Effector memory CD8-positive, alpha-beta T cell (primary cell): ENCODE results near the gene ATP13A2.
A peak's percentile ranks its signal among the peaks of the same experiment; 100 is the strongest.
"Not testable (repeated sequence)": the region's sequence is repeated elsewhere in the genome, so short reads cannot be mapped to it uniquely, and the experiment has no call there.

Source experiments
- ATAC-seq: fragments of 150-1000 bp; cut with Tn5 transposase; replicated peaks from 2 replicates; pipeline ENCODE4 v1.10.0; 2021; ENCODE audit warnings: mild to moderate bottlenecking, moderate library complexity
- DNase-seq, 3 experiments: peaks; one replicate each; pipeline ENCODE4 v3.0.0; 2021
- H3K27ac Mint-ChIP-seq, 2 donors: one replicate each; pipeline ENCODE4 v1.8.0; 2022; ENCODE audit warnings: mild to moderate bottlenecking in 2 of 2, mixed read lengths in 2 of 2, moderate library complexity in 2 of 2
- H3K27me3 Mint-ChIP-seq, 2 donors: one replicate each; pipeline ENCODE4 v1.8.0; 2022; ENCODE audit warnings: mixed read lengths in 2 of 2
- H3K36me3 Mint-ChIP-seq: one replicate; pipeline ENCODE4 v1.8.0; 2022; ENCODE audit warnings: mild to moderate bottlenecking, moderate library complexity, mixed read lengths; ENCODE audit not compliant: insufficient read depth
- H3K4me1 Mint-ChIP-seq, 2 donors: one replicate each; pipeline ENCODE4 v1.8.0; 2022; ENCODE audit warnings: low read depth in 2 of 2, mixed read lengths in 2 of 2
- H3K4me3 Mint-ChIP-seq, 2 donors: one replicate each; pipeline ENCODE4 v1.8.0; 2022; ENCODE audit warnings: mild to moderate bottlenecking in 2 of 2, mixed read lengths in 2 of 2, moderate library complexity in 2 of 2
- H3K9me3 Mint-ChIP-seq, 2 donors: one replicate each; pipeline ENCODE4 v1.8.0; 2022; ENCODE audit warnings: mixed read lengths in 2 of 2

The ATP13A2 gene

DNA sequence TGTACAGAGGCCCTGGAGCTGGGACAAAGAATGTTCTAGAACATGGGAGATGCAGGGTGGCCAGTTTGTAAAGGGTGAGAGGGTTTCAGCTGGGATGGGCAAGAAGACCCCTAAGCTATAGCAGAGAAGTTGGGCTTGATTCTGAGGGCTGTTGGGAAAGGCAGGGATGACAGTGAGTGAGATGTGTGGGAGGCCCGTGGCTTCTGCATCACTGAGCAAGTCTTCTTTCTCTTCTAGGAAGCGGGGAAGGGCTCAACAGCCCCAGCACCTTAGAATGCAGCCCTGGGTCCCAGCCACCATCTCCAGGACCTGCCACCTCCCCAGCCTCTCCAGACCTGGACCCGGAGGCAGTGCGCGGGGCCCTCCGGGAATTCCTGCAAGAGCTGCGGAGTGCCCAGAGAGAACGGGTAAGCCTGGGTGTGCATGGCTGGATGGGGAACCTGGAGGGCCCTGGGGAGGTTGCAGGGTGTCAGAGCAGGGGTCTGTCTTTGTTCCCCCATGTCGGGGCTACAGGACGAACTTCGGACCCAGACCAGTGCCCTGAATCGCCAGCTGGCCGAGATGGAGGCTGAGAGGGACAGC lies 46.2 kb downstream of the ATP13A2 start:
- Mint-ChIP-seq H3K4me3 (no peak overlapping the region), H3K27ac (peak overlapping the region; percentile 15 to 65), H3K27me3 (no peaks in the 10 kb centered on the region), H3K4me1 (peaks cover 8 to 9% of the 10 kb centered on the region in 2 donors), H3K36me3 (peaks cover 14% of the 10 kb centered on the region), H3K9me3 (no peaks in the 10 kb centered on the region)
- no peak for DNase-seq
- no peak for ATAC-seq

DNA sequence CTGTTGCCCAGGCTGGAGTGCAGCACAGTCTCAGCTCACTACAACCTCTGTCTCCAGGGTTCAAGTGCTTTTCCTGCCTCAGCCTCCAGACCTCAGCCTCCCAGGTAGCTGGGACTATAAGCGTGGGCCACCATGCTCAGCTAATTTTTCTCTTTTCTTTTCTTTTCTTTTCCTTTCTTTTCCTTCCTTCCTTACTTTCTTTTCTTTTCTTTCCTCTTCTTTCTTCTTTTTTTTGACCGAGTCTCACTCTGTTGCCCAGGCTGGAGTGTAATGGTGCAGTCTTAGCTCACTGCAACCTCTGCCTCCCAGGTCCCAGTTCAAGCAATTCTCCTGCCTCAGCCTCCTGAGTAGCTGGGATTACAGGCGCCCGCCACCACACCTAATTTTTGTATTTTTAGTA lies 47.6 kb downstream of the ATP13A2 start:
- H3K4me1 Mint-ChIP-seq, result peaks cover 11 to 14% of the 10 kb centered on the region in 2 donors
- not testable (repeated sequence) for H3K9me3 Mint-ChIP-seq, H3K4me3 Mint-ChIP-seq, ATAC-seq, H3K27me3 Mint-ChIP-seq, DNase-seq
- H3K36me3 Mint-ChIP-seq, result peaks cover 14% of the 10 kb centered on the region
- peak overlapping the region in 1 of 2 donors; percentile 88 for H3K27ac Mint-ChIP-seq

DNA sequence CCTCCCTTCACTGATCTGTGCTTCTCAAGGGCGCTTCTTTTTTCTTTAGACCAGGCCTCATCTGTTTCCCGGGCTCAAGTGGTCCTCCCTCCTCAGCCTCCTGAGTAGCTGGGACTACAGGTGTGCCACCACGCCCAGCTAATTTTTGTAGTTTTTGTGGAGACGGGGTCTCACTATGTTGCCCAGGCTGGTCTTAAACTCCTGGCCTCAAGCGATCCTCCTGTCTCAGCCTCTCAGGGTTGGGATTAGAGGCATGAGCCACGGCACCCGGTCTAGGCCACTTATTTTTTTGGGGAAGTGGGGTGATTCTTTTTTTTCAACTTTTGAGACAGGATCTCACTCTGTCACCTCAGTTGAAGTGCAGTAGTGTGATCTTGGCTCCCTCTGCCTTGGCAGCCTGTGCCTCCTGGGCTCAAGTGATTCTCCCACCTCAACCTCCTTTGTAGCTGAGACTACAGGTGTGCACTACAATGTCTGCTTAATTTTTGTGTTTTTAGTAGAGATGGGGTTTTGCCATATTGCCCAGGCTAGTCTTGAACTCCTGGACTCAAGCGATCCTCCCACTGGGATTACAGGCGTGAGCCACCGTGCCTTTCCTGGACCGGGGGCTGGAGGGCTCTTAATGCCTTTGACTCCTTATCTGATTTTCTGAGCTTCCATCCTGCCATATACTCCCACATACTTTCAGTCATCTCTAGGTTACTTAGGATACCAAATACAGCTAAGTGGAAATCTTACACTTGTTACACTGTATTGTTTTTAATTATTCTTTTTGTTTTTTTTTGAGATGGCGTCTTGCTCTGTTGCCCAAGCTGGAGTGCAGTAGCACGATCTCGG lies 50.2 kb downstream of the ATP13A2 start:
- Mint-ChIP-seq H3K27ac (peak overlapping the region in 1 of 2 donors; percentile 49), H3K4me1 (peaks cover 12 to 14% of the 10 kb centered on the region in 2 donors), H3K9me3 (no peaks in the 10 kb centered on the region), H3K36me3 (peaks cover 14% of the 10 kb centered on the region), H3K4me3 (peak overlapping the region; percentile 79 to 83), H3K27me3 (no peaks in the 10 kb centered on the region)
- no peak for DNase-seq
- ATAC-seq, result no peak

DNA sequence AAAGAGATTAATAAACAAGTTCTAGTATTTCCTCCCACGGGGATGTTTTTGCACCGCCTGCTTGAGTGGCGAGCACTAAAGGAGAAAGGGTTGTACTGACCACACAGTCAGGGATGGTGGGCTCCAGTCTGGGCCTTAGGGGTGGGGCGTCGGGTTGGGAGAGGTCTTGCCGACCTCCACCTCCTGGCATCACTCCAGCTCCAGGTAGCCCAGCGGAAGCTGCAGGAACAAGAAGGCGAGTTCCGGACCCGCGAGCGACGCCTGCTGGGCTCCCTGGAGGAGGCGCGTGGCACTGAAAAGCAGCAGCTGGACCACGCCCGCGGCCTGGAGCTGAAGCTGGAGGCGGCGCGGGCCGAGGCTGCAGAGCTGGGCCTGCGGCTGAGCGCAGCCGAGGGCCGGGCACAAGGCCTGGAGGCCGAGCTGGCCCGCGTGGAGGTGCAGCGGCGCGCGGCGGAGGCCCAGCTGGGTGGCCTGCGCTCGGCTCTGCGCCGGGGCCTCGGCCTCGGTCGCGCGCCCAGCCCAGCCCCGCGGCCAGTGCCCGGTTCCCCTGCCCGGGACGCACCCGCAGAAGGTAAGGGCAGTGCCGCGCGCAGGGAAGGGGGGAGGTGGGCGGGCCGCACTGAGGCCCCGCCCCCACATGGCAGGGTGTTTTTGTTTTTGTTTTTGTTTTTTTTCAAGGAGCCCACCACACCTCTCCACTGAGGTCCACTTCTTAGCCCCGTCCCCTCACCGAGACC lies 51.0 kb downstream of the ATP13A2 start:
- ATAC-seq (peak; percentile 95), DNase-seq (peak; percentile 67 to 71 (median 70))
- Mint-ChIP-seq H3K9me3 (no peaks in the 10 kb centered on the region), H3K4me1 (peaks cover 12 to 14% of the 10 kb centered on the region in 2 donors), H3K4me3 (peak overlapping the region; percentile 87 to 91), H3K36me3 (peaks cover 12% of the 10 kb centered on the region), H3K27me3 (no peaks in the 10 kb centered on the region), H3K27ac (peak overlapping the region; percentile 77 to 82)

DNA sequence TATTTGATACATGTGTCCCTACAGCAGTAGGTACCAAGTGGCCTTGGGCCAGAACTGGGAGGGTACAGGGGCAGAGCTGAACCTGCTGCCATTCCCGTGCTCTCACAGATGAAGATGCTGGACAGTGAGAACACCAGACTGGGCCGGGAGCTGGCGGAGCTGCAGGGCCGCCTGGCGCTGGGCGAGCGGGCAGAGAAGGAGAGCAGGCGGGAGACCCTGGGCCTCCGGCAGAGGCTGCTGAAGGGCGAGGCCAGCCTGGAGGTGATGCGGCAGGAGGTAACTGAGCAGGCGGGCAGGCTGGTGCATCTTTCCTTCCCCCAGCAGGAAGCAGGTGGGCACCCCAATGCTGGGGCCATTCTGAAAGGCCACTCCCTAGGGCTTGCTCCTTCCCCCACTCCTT lies 53.3 kb downstream of the ATP13A2 start:
- Mint-ChIP-seq H3K4me1 (peaks cover 10 to 14% of the 10 kb centered on the region in 2 donors), H3K36me3 (peaks cover 3% of the 10 kb centered on the region), H3K9me3 (no peaks in the 10 kb centered on the region), H3K27me3 (no peaks in the 10 kb centered on the region), H3K27ac (no peak overlapping the region), H3K4me3 (no peak overlapping the region)
- DNase-seq, result no peak
- ATAC-seq, result no peak

DNA sequence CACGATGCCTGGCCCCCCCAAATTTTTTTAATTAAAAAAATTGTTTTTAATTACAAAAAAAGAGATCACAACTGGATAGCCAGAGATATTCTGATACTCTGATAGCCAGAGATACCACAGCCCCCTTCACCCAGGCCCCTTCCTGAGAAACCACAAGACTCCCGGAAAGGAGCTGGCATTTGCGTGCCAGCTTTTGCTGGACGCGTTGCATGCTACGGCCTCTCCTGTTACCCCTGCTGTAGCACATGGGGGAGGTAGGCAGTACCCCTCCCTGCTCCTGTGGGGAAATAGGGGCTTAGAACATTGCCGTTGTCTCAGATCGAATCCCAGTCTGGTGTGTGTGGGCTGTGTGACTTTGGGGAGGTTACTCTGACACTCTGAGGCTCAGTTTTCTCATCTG lies 54.0 kb downstream of the ATP13A2 start:
- Mint-ChIP-seq H3K36me3 (peaks cover 3% of the 10 kb centered on the region), H3K4me1 (peaks cover 10% of the 10 kb centered on the region in 2 donors), H3K27me3 (no peaks in the 10 kb centered on the region), H3K4me3 (no peak overlapping the region), H3K27ac (no peak overlapping the region), H3K9me3 (no peaks in the 10 kb centered on the region)
- ATAC-seq, result no peak
- DNase-seq, result no peak

DNA sequence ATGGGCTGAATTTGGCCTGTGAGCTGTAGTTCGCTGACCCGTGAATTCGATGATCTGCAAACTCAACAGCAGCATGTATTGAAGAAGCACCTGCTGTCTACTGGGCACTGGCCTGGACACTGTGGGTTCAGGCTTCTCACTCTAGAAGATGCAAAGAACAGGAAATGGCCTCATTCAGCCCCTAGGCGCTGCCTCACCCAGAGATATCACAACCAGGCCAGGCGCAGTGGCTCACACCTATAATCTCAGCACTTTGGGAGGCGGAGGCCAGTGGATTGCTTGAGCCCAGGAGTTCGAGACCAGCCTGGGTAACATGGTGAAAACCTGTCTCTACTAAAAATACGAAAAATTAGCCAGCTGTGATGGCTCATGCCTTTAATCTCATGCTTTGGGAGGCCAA lies 55.0 kb downstream of the ATP13A2 start:
- no peak overlapping the region for H3K27ac Mint-ChIP-seq
- H3K4me1 Mint-ChIP-seq, result peaks cover 9 to 10% of the 10 kb centered on the region in 2 donors
- H3K27me3 Mint-ChIP-seq, result no peaks in the 10 kb centered on the region
- no peak overlapping the region for H3K4me3 Mint-ChIP-seq
- H3K9me3 Mint-ChIP-seq, result no peaks in the 10 kb centered on the region
- H3K36me3 Mint-ChIP-seq, result no peaks in the 10 kb centered on the region
- no peak for ATAC-seq
- no peak for DNase-seq

DNA sequence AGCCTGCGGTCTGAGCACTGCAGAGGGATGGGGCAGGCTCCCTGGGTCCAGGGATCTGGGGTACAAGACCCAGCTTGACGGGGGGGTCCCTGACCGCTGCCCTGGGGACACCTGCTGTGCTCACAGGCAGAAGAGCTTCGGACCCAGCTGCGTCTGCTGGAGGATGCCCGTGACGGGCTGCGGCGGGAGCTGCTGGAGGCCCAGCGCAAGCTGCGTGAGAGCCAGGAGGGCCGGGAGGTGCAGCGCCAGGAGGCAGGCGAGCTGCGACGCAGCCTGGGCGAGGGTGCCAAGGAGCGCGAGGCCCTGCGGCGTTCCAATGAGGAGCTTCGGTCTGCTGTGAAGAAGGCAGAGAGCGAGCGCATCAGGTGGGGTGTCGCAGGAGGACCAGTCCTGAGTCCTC lies 56.5 kb downstream of the ATP13A2 start:
- ATAC-seq (no peak), DNase-seq (no peak)
- H3K9me3 Mint-ChIP-seq, result no peaks in the 10 kb centered on the region
- peaks cover 5 to 7% of the 10 kb centered on the region in 2 donors for H3K4me1 Mint-ChIP-seq
- no peaks in the 10 kb centered on the region for H3K36me3 Mint-ChIP-seq
- no peak overlapping the region for H3K4me3 Mint-ChIP-seq
- no peaks in the 10 kb centered on the region for H3K27me3 Mint-ChIP-seq
- no peak overlapping the region for H3K27ac Mint-ChIP-seq

DNA sequence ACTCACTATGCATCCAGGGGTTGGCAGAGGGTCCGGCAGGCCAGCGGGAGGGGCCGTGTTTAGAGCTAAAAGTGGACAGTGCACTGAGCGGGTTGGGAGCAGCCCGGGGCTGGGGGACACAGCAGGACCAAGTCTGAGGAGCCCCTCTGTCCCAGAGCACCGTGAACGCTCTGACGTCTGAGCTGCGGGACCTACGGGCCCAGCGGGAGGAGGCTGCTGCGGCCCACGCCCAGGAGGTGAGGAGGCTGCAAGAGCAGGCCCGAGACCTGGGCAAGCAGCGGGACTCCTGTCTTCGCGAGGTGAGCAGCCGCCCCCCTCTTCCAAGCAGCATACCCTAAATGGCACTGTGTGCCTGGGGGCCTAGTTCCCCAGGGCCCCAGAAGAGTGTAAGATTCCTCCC lies 57.1 kb downstream of the ATP13A2 start:
- Mint-ChIP-seq H3K4me1 (peaks cover 4 to 6% of the 10 kb centered on the region in 2 donors), H3K36me3 (no peaks in the 10 kb centered on the region), H3K27ac (no peak overlapping the region), H3K4me3 (no peak overlapping the region), H3K9me3 (no peaks in the 10 kb centered on the region), H3K27me3 (no peaks in the 10 kb centered on the region)
- no peak for DNase-seq
- no peak for ATAC-seq

DNA sequence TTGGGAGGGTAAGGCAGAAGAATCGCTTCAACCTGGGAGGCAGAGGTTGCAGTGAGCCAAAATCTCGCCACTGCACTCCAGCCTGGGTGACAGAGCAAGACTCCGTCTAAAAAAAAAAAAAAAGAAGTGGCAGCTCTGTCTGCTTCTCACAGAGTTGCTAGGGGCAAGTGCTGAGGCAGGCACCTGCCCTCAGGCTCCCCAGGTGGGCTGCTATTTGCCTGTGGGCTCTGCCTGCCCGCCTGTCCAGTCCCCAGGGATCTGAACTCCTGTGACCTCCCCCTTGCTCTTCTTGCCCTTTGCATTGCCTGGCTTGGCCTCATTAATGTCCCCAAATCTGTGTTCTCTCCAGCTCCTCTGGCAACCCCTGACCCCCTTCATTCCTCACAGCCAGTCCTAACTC lies 59.4 kb downstream of the ATP13A2 start:
- H3K4me3 Mint-ChIP-seq, H3K36me3 Mint-ChIP-seq, ATAC-seq, H3K27ac Mint-ChIP-seq, H3K9me3 Mint-ChIP-seq, DNase-seq, H3K27me3 Mint-ChIP-seq, H3K4me1 Mint-ChIP-seq: not testable (repeated sequence)

DNA sequence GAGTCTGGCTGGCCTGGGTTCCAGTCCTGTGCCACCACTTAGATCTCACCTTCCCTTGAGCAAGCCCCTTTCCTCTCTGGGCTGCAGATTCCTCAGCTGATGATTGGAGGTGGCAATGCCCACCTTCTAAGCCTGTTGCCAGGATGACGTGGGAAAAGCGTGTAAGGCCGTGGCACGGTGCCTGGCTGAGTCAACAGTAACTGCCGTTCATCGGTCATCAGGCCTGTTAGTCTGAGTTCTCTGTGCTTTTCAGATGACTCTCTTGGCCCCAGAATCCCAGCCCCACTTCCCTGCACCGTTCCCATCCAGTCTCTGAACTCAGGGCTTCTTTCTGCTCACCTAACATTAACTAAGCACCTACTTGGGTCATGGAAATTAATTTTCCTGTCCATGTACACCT lies 62.7 kb downstream of the ATP13A2 start:
- H3K4me3 Mint-ChIP-seq, H3K4me1 Mint-ChIP-seq, H3K27me3 Mint-ChIP-seq, DNase-seq, H3K9me3 Mint-ChIP-seq, H3K27ac Mint-ChIP-seq, ATAC-seq, H3K36me3 Mint-ChIP-seq: not testable (repeated sequence)

DNA sequence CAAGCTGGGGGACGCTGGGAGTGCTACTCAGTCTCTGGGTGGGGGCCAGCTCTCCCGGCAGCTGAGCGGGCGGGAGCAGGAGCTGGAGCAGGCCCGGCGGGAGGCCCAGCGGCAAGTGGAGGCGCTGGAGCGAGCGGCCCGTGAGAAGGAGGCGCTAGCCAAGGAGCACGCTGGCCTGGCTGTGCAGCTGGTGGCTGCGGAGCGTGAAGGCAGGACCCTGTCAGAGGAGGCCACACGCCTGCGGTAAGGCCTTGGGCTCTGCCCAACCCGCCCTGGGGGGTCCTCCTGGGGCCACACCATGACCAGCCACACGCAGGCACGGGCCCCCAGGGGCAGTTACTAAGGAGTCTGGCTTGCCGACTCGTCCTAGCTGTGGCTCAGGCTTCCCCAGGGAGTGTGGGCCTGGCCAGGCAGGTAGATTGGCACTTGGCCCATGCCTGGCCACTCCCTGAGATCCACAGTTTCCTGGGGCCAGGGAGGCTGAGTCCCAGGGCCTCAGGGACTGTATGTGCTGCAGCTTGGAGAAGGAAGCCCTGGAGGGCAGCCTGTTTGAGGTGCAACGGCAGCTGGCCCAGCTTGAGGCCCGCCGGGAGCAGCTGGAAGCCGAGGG lies 63.3 kb downstream of the ATP13A2 start:
- not testable (repeated sequence) for DNase-seq, H3K4me3 Mint-ChIP-seq, H3K4me1 Mint-ChIP-seq, H3K27ac Mint-ChIP-seq, ATAC-seq, H3K36me3 Mint-ChIP-seq, H3K27me3 Mint-ChIP-seq, H3K9me3 Mint-ChIP-seq

DNA sequence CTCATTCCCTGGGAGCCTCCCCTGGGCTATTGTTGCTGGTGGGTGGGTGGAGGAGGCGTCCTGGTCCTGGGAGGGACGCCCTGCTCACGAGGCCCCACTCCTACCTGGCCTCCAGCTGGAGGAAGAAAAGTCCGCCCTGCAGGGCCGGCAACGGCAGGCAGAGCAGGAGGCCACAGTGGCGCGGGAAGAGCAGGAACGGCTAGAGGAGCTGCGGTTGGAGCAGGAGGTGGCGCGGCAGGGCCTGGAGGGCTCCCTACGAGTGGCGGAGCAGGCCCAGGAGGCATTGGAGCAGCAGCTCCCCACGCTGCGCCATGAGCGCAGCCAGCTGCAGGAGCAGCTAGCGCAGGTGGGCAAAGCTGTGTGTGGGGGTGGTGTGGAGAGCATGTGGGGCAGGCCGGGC lies 65.1 kb downstream of the ATP13A2 start:
- no peaks in the 10 kb centered on the region for H3K9me3 Mint-ChIP-seq
- ATAC-seq (no peak), DNase-seq (no peak)
- H3K4me1 Mint-ChIP-seq, result peaks cover 2 to 3% of the 10 kb centered on the region in 2 donors
- H3K27ac Mint-ChIP-seq, result no peak overlapping the region
- H3K36me3 Mint-ChIP-seq, result peaks cover 21% of the 10 kb centered on the region
- H3K4me3 Mint-ChIP-seq, result no peak overlapping the region
- H3K27me3 Mint-ChIP-seq, result no peaks in the 10 kb centered on the region
